Measurements from ENCODE around the gene GPSM3.
"Not testable (repeated sequence)": the region's sequence is repeated elsewhere in the genome, so short reads cannot be mapped to it uniquely, and the experiment has no call there.

GPSM3 gene

GRCh38 chr6:32187009-32187709, 5.3 kb downstream of the GPSM3 start:
- no peak for DNase-seq (ENCODE audit: low spot score)

DNA sequence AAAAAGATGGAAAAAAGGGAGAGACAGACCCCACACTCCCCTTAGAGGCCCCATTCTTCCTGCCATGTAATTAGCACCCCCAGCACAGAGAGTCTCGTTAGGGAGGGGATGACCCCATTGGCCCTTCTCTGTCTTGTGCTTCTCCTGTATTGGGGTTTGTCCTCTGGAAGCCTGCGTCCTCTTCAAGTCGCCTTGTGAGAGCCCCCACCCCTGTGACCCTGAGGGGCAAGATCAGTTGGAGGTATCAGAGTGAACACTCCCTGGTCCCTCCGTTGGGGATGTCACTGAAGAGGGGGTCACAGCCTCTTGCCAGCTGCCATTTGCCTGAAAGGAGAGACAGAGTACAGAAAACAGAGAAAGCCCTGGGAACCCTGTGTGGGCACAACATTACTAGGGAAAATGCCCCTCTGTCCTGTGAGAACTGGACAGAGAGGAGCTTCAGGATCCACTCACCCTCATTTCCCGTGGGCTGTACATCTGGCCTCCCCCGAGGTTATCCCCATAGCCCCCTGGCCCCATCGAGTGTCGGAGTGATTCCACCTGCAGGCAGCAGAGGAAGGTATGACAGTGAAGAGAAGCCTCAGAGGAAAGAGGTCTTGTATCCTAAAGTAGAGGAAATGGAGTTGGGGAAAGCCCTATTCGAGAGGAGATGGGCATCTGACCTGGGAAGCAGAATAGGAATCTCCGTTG, 6.1 kb downstream of the GPSM3 start:
- not testable (repeated sequence) for DNase-seq (ENCODE audit: low spot score)

DNA sequence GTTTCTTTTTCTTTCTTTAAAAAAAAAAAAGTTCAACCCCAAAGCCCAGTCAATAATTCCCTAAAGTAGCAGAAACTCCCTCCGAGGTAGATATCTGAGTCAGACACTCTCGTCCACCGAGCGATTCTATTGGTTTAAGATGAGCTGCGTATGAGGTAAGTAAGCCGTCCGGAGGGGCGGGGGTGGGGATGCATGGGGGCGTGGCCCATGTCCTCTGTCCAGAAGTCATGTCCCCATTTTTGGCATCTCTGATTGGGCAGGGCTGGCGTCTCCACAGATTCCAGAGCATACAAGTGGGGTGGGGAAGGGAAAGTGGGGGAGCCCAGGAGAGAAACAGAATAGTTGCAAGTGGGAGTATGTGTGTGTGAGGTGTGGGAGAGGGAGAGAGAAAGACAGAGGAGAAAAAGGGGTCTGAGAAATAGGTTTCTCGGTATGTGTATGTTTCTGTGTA, 6.7 kb downstream of the GPSM3 start:
- peak; percentile 70 for DNase-seq (ENCODE audit: low spot score)

DNA sequence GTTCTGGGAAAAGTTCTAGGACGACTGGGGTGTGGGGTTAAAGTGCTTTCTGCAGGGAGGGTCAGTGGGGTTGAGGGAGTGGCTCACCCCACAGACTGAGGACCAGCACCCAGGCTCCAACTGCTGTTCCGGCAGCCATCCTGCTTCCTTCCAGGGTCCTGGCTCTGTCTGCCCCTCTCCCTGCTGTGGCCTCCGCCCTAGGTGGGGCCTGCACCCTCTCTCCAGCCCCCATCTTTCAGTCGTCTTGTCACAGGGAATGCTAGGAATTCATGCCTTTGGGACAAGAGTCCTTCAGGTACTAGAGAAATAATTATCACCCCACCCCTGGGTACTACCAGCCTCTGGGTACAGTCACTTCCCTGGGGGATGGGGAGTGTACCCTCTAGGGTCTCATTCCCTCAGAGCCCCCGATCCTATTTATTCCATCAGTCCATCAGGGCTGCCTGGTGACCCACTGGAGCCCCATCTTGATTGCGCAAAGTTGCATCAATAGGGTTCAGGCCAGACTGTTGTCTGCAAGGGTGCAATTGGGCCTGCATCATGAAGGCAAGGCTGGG, 8.3 kb downstream of the GPSM3 start, which contains the start of gene AGER:
Gene AGER, minus strand, starts transcription at position 170 of the 557 bp plus-strand sequence. Its CDS starts 31 bp downstream, at position 139.
- DNase-seq (ENCODE audit: low spot score) = no peak

- no peak for DNase-seq (ENCODE audit: low spot score)
These were observed 8.9 kb downstream of the GPSM3 start for GRCh38 chr6:32183483-32184083.

- DNase-seq (ENCODE audit: low spot score) = no peak
These were observed 9.4 kb downstream of the GPSM3 start for GRCh38 chr6:32183030-32183429.

- no peak for DNase-seq (ENCODE audit: low spot score)
These were observed 9.9 kb downstream of the GPSM3 start for GRCh38 chr6:32182555-32182981.

GRCh38 chr6:32181915-32182529, 10.4 kb downstream of the GPSM3 start:
- no peak for DNase-seq (ENCODE audit: low spot score)

DNA sequence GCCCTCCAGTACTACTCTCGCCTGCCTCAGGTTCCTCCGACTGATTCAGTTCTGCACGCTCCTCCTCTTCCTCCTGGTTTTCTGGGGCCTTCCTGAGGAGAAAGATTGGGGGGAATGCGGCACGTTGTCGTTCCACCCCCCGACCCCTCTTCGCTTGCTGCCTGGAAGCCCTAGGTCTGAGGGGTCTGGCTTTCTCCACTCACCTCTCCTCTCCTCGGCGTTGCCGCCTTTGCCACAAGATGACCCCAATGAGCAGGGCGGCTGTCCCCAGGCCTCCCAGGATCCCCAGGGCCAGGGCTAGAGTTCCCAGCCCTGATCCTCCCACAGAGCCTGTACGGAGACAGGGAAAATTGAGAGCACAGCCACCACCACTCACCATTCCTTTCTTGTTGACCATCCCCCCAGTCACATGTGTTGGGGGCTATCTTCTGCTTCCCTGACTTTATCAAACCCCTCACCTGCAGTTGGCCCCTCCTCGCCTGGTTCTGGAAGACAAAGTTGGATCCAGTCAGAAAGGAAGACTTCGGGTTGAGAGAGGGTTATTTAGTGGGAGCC, 11.2 kb downstream of the GPSM3 start:
- no peak for DNase-seq (ENCODE audit: low spot score)

- no peak for DNase-seq (ENCODE audit: low spot score)
These were observed 12.6 kb downstream of the GPSM3 start for GRCh38 chr6:32179766-32180405.

- no peak for DNase-seq (ENCODE audit: low spot score)
These were observed 13.6 kb downstream of the GPSM3 start for GRCh38 chr6:32178547-32179440.

DNA sequence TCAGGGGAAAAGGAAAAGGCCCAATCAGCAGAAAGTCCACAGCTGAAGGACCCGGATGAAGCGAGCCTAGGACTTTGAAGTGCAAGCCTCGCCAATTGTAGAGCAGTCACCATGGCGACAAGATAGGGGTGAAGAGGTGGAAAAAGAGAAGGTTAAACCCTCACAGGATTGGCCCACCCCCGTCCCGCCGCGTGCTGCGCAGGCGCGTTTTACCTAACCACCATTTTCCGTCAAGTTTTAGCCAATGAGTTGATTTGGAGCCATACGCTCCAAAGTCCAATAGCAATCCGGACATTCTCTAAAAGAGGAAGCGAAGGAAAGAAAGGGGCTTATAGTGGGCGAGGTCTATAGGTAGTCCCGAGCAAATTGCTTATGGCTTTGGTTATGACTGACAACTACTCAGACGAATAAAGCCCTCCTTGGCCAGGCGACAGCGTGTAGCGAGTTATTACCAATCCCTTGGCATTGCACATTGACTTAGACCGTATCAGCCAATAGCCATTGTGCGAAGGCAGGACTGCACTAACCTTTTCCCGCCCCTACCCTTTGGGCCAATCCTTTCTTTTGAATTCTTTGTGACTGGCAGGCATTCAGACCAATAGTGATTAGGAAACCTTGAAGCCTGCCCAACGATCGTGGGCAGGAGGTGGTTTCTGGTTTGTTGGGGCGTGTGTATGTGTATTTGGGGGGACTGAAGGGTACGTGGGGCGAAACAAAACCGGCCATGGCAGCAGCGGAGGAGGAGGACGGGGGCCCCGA, 14.5 kb downstream of the GPSM3 start, which contains the start of gene RNF5:
Gene RNF5, plus strand, starts transcription at position 618 of the 759 bp plus-strand sequence. Its CDS starts 107 bp downstream, at position 725.
- peak; percentile 99 for DNase-seq (ENCODE audit: low spot score)

GRCh38 chr6:32177183-32177787, 15.2 kb downstream of the GPSM3 start:
- DNase-seq (ENCODE audit: low spot score) = peak; percentile 42

DNA sequence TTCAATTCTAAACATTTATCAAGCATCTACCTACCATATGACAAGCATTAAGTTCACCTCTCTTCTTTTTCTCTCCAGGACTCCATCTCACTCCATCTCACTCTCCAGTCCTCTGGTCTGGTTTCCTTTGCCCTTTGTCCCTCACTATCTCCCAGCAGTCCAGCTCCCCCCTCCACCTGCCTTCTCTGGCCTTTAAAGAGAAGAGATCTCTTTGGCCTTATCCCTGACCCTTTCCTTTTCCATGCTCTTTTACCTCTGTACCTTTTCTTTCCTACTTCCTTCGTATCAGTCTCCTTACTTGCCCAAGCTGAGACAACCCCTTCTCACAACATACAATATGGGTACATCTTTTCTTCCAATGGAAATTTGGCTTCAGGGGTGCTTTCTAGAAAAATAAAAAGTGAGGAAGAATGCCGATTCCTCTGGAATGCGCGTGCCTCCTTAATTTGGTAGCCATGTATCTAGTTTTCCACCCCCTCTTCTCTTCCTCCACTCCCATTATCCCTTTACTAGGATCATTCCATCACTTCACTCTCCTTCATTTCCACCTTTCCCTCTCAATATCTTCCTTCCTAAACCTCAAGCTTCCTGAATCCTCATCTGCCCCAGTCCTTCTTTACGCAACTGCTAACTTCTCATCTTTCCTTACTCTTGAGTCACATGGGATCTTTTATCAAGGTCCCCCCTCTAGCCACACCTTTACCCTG, 15.8 kb downstream of the GPSM3 start:
- no peak for DNase-seq (ENCODE audit: low spot score)

- peak; percentile 97 for DNase-seq (ENCODE audit: low spot score)
These were observed 16.6 kb downstream of the GPSM3 start, which contains the start of gene AGPAT1 for GRCh38 chr6:32175711-32176475. Gene AGPAT1, minus strand, starts transcription at chr6:32176084. Its CDS starts 4,588 bp downstream, at chr6:32171496.

- no peak for DNase-seq (ENCODE audit: low spot score)
These were observed 17.1 kb downstream of the GPSM3 start for GRCh38 chr6:32175322-32175710.

DNA sequence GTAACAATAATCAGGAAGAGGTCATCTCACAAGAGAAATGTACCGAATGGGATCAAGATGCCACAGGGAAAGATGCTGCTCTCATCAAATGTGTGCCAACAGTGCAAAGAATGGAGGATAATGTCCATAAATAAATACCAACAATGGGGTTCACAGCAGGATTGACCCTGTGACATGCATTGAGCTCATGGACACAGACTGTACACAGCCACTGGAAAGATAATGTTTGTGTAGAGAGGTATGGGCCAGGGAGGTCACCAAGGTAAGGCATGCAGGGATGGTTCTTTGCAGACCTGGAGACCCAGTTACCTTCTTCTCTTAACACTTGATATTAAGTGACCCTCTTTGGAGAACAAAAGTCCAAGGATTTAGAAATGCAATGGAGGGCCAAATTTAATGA, 18.0 kb downstream of the GPSM3 start:
- DNase-seq (ENCODE audit: low spot score) = no peak
